Tibial nerve (tissue), 4 donors: ENCODE data around the gene SLC25A13.

ENCODE experiments used
- EP300 ChIP-seq, 2 donors: sonication (generic); formaldehyde crosslinking; IDR thresholded peaks; one replicate each; pipeline ENCODE4 v1.6.1; 2017; ENCODE audit warnings: antibody characterized with exemption in 2 of 2, mild to moderate bottlenecking in 1 of 2
- POLR2A ChIP-seq, 2 donors: fragments of 450-650 bp; IDR thresholded peaks; one replicate each; pipeline ENCODE4 v1.6.1; 2017; ENCODE audit warnings: antibody characterized with exemption in 2 of 2, mild to moderate bottlenecking in 2 of 2, moderate library complexity in 2 of 2
- TF ChIP-seq, protein P1 (sequence below), 5 experiments: fragments of 200-600 bp in 3 of 5; fragments of 450-650 bp in 2 of 5; sonication (generic) in 3 of 5; IDR thresholded peaks; one replicate each; pipeline ENCODE4 v1.5.1; 2016 to 2019; ENCODE audit warnings: antibody characterized with exemption in 5 of 5, mild to moderate bottlenecking in 3 of 5, moderate library complexity in 2 of 5

- TF ChIP-seq, protein P1, sequence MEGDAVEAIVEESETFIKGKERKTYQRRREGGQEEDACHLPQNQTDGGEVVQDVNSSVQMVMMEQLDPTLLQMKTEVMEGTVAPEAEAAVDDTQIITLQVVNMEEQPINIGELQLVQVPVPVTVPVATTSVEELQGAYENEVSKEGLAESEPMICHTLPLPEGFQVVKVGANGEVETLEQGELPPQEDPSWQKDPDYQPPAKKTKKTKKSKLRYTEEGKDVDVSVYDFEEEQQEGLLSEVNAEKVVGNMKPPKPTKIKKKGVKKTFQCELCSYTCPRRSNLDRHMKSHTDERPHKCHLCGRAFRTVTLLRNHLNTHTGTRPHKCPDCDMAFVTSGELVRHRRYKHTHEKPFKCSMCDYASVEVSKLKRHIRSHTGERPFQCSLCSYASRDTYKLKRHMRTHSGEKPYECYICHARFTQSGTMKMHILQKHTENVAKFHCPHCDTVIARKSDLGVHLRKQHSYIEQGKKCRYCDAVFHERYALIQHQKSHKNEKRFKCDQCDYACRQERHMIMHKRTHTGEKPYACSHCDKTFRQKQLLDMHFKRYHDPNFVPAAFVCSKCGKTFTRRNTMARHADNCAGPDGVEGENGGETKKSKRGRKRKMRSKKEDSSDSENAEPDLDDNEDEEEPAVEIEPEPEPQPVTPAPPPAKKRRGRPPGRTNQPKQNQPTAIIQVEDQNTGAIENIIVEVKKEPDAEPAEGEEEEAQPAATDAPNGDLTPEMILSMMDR (IDR thresholded peaks at IDR 0.05): no peak
- TF ChIP-seq POLR2A (IDR thresholded peaks at IDR 0.05): no peak
- TF ChIP-seq EP300 (IDR thresholded peaks at IDR 0.05): no peak
Observed at GRCh38 chr7:96178581-96178980, 143.3 kb downstream of the SLC25A13 start.
